Suprapubic skin (tissue), 4 donors: ENCODE results near the gene TBC1D20. TPM values are rescaled to one million over a fixed set of nuclear protein-coding genes. Genes with fewer than 3 reads are reported as not detected.
"Not testable (repeated sequence)": the region's sequence is repeated elsewhere in the genome, so short reads cannot be mapped to it uniquely, and the experiment has no call there.

Experiments used
- DNase-seq, 2 donors: peaks; one replicate each; pipeline ENCODE4 v3.0.0-alpha.2; 2019; ENCODE audit warnings: low spot score in 2 of 2
- H3K27ac ChIP-seq: fragments of 200-600 bp; sonication (generic); one replicate; pipeline ENCODE4 v1.5.1; 2019
- H3K27me3 ChIP-seq: fragments of 200-600 bp; sonication (generic); one replicate; pipeline ENCODE4 v1.5.1; 2019
- H3K36me3 ChIP-seq: fragments of 200-600 bp; sonication (generic); one replicate; pipeline ENCODE4 v1.5.1; 2019
- H3K4me1 ChIP-seq: fragments of 200-600 bp; sonication (generic); one replicate; pipeline ENCODE4 v1.5.1; 2019
- H3K4me3 ChIP-seq: fragments of 200-600 bp; sonication (generic); one replicate; pipeline ENCODE4 v1.5.1; 2019; ENCODE audit warnings: mild to moderate bottlenecking
- H3K9me3 ChIP-seq: fragments of 200-600 bp; sonication (generic); one replicate; pipeline ENCODE4 v1.5.1; 2019
- EP300 ChIP-seq: sonication (generic); formaldehyde crosslinking; IDR thresholded peaks from one replicate; pipeline ENCODE4 v1.6.1; 2017; ENCODE audit warnings: antibody characterized with exemption
- POLR2A ChIP-seq, 2 donors: fragments of 450-650 bp; IDR thresholded peaks; one replicate each; pipeline ENCODE4 v1.6.1; 2017; ENCODE audit warnings: antibody characterized with exemption in 2 of 2, mild to moderate bottlenecking in 2 of 2, moderate library complexity in 2 of 2
- POLR2AphosphoS5 ChIP-seq, 3 donors: sonication (generic); formaldehyde crosslinking; IDR thresholded peaks; one replicate each; pipeline ENCODE4 v1.6.1; 2017; ENCODE audit warnings: antibody characterized with exemption in 3 of 3
- WGBS: methylation state at CpG from one replicate; pipeline ENCODE4 v1.1.5; 2018; 5-methylcytosine and 5-hydroxymethylcytosine counted together
- total RNA-seq, 4 donors: library from RNA; depleted of rRNA; stranded (reverse); fragments of >200 nt; gene quantifications; one replicate each; pipeline ENCODE4 v1.1.0, GENCODE V29; 2016
- TF ChIP-seq, protein P1 (sequence below), 2 donors: fragments of 200-600 bp in 1 of 2; fragments of 450-650 bp in 1 of 2; sonication (generic) in 1 of 2; IDR thresholded peaks; one replicate each; pipeline ENCODE4 v1.5.1; 2016 to 2019; ENCODE audit warnings: antibody characterized with exemption in 2 of 2, mild to moderate bottlenecking in 1 of 2, moderate library complexity in 1 of 2

Gene TBC1D20
- total RNA-seq, 4 donors from 2014 or later, result 49.0 to 78.7 (median 60.6) TPM

DNA sequence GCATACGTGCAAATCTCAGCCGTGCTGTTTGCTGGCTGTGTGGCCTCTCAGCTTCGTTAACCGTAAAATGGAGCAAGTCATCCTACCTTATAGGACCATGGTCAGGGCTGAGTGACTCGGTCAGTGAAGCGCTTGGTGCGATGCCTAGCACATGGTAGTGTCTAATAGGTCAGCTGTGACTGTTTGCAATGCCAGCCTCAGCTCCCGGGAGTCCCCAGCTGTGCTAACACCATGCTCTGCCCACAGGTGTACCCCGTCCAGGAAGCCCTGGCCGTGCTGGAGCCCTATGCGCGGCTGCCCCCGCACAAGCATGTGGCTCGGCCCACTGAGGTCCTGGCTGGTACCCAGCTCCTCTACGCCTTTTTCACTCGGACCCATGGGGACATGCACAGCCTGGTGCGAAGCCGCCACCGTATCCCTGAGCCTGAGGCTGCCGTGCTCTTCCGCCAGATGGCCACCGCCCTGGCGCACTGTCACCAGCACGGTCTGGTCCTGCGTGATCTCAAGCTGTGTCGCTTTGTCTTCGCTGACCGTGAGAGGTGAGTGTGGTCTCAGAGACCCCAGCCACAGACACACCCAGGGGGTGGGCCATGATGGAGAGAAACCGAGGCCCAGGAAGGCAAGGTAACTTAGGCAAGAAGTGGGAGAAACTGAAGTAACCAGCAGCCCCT is 71.2 kb downstream of the TBC1D20 start:
- TF ChIP-seq POLR2AphosphoS5 (IDR thresholded peaks at IDR 0.05), result no peak
- TF ChIP-seq, protein P1, sequence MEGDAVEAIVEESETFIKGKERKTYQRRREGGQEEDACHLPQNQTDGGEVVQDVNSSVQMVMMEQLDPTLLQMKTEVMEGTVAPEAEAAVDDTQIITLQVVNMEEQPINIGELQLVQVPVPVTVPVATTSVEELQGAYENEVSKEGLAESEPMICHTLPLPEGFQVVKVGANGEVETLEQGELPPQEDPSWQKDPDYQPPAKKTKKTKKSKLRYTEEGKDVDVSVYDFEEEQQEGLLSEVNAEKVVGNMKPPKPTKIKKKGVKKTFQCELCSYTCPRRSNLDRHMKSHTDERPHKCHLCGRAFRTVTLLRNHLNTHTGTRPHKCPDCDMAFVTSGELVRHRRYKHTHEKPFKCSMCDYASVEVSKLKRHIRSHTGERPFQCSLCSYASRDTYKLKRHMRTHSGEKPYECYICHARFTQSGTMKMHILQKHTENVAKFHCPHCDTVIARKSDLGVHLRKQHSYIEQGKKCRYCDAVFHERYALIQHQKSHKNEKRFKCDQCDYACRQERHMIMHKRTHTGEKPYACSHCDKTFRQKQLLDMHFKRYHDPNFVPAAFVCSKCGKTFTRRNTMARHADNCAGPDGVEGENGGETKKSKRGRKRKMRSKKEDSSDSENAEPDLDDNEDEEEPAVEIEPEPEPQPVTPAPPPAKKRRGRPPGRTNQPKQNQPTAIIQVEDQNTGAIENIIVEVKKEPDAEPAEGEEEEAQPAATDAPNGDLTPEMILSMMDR (IDR thresholded peaks at IDR 0.05), result no peak
- TF ChIP-seq POLR2A (IDR thresholded peaks at IDR 0.05), result no peak
- no peak for TF ChIP-seq EP300
- H3K4me1 ChIP-seq, result no peaks in the 10 kb centered on the region
- no peaks in the 10 kb centered on the region for H3K27me3 ChIP-seq
- no peak overlapping the region for H3K4me3 ChIP-seq
- no peak overlapping the region for H3K27ac ChIP-seq
- WGBS, result 94% methylated on average over 25 of the region's 29 CpGs
- no peak for DNase-seq
- H3K9me3 ChIP-seq, result no peaks in the 10 kb centered on the region
- peaks cover 77% of the 10 kb centered on the region for H3K36me3 ChIP-seq

DNA sequence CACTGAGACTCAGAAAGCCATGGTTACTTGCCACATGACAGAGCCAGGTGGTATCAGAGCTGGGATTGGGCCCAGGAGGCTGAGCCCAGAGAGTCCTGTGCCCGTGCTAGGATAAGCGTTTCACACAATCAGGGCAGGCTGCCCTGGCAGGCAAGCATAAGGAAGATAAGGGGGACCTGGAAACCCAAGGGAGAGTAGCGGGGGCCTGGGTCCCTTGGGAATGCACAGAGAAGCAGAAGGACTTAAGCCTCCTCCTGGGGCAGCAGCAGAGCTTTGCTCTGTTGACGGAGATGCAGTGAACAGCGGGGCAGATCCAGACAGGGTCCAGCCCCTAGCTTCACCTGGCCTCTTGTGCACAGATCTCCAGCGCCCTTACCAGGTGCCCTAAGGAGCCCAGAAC is 73.1 kb downstream of the TBC1D20 start:
- Histone ChIP-seq H3K4me3 (no peak overlapping the region), H3K27ac (no peak overlapping the region), H3K27me3 (no peaks in the 10 kb centered on the region), H3K36me3 (peaks cover 60% of the 10 kb centered on the region), H3K9me3 (no peaks in the 10 kb centered on the region), H3K4me1 (no peaks in the 10 kb centered on the region)
- TF ChIP-seq, protein P1 (IDR thresholded peaks at IDR 0.05), result no peak
- TF ChIP-seq EP300 (no peak), POLR2A (IDR thresholded peaks at IDR 0.05) (no peak), POLR2AphosphoS5 (IDR thresholded peaks at IDR 0.05) (no peak)
- WGBS, result 71% methylated on average over 5 of the region's 6 CpGs
- DNase-seq, result no peak

GRCh38 chr20:388034-388994 is 74.0 kb downstream of the TBC1D20 start:
- no peak for DNase-seq
- H3K27me3 ChIP-seq, result no peaks in the 10 kb centered on the region
- no peaks in the 10 kb centered on the region for H3K9me3 ChIP-seq
- H3K27ac ChIP-seq, result no peak overlapping the region
- H3K4me1 ChIP-seq, result no peaks in the 10 kb centered on the region
- no peak for TF ChIP-seq POLR2A (IDR thresholded peaks at IDR 0.05)
- H3K36me3 ChIP-seq, result peaks cover 51% of the 10 kb centered on the region
- 90% methylated on average over 21 of the region's 21 CpGs for WGBS
- no peak overlapping the region for H3K4me3 ChIP-seq

DNA sequence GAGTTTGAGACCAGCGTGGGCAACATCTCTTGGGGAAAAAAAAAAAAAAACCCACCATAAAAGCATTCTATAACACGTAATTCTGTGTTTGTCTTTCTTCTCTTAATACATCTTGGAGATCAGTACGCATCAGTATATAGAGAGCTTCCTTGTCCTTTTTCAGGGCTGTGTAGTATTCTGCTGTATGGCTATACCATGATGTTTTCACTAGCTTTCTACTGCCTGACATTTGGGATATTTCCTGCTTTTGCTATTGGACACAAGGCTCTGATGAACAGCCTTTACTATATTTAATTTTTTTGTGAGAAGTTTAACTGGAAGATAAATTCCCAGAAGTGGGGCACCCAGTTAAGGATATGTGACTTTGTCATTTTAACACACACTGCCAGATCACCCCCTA is 74.8 kb downstream of the TBC1D20 start:
- Histone ChIP-seq H3K27ac (no peak overlapping the region), H3K36me3 (peaks cover 43% of the 10 kb centered on the region), H3K4me1 (no peaks in the 10 kb centered on the region), H3K27me3 (no peaks in the 10 kb centered on the region), H3K9me3 (no peaks in the 10 kb centered on the region), H3K4me3 (no peak overlapping the region)
- WGBS, result 95% methylated on average over 3 of the region's 3 CpGs
- no peak for DNase-seq
- TF ChIP-seq EP300 (no peak), POLR2A (IDR thresholded peaks at IDR 0.05) (no peak), POLR2AphosphoS5 (IDR thresholded peaks at IDR 0.05) (no peak)
- TF ChIP-seq, protein P1 (IDR thresholded peaks at IDR 0.05), result no peak

- H3K9me3 ChIP-seq, H3K4me1 ChIP-seq, H3K27ac ChIP-seq, H3K4me3 ChIP-seq, H3K27me3 ChIP-seq, DNase-seq: not testable (repeated sequence)
- WGBS, result 94% methylated on average over 8 of the region's 8 CpGs
- H3K36me3 ChIP-seq, result peaks cover 36% of the 10 kb centered on the region
These were observed 75.7 kb downstream of the TBC1D20 start for GRCh38 chr20:386634-387033.

Other genes with a start within 250 kb of the TBC1D20 start
- not detected for gene DEFB129, start 235.3 kb downstream of the TBC1D20 start, total RNA-seq
- under 1 TPM in 1 of 4 donors, not detected in 3; 0.34 TPM for gene DEFB132, start 204.8 kb downstream of the TBC1D20 start, total RNA-seq
- 1 to 10 TPM in 2 of 4 donors, under 1 TPM in 2; 0.91 to 5.1 (median 2.0) TPM for gene C20orf96, start 171.8 kb downstream of the TBC1D20 start, total RNA-seq
- 10 to 100 TPM in 1 of 4 donors, 1 to 10 TPM in 3; 8.1 to 11.2 (median 8.8) TPM for gene ZCCHC3, start 165.0 kb downstream of the TBC1D20 start, total RNA-seq
- gene SOX12, start 137.0 kb downstream of the TBC1D20 start, total RNA-seq, result 1 to 10 TPM; 5.4 to 6.5 (median 5.9) TPM
- 10 to 100 TPM in 3 of 4 donors, 1 to 10 TPM in 1; 8.1 to 11.4 (median 10.9) TPM for gene NRSN2, start 115.4 kb downstream of the TBC1D20 start, total RNA-seq
- 10 to 100 TPM; 14.3 to 30.7 (median 28.0) TPM for gene TRIB3, start 81.8 kb downstream of the TBC1D20 start, total RNA-seq
- 10 to 100 TPM; 63.6 to 85.3 (median 78.5) TPM for gene RBCK1, start 54.2 kb downstream of the TBC1D20 start, total RNA-seq
- 100 to 1,000 TPM in 2 of 4 donors, 10 to 100 TPM in 2; 85.0 to 107 (median 96.9) TPM for gene CSNK2A1, start 81.3 kb upstream of the TBC1D20 start, total RNA-seq
- under 1 TPM in 1 of 4 donors, not detected in 3; 0.76 TPM for gene TCF15, start 147.8 kb upstream of the TBC1D20 start, total RNA-seq
- 10 to 100 TPM in 3 of 4 donors, 1 to 10 TPM in 1; 7.8 to 27.7 (median 21.0) TPM for gene SRXN1, start 190.7 kb upstream of the TBC1D20 start, total RNA-seq
- not detected for gene SCRT2, start 213.3 kb upstream of the TBC1D20 start, total RNA-seq